Right lobe of liver (tissue), 6 donors: ENCODE results near the gene MINK1. TPM values are rescaled to one million over a fixed set of nuclear protein-coding genes. Genes with fewer than 3 reads are reported as not detected.

ENCODE experiments used
- ATAC-seq, 4 donors: fragments of 200-7000 bp; cut with Tn5 transposase; one replicate each; pipeline ENCODE4 v1.9.1; 2020; ENCODE audit warnings: mild to moderate bottlenecking in 4 of 4, moderate library complexity in 4 of 4
- DNase-seq, 3 donors: peaks; one replicate each; pipeline ENCODE4 v3.0.0-alpha.2; 2020
- H3K27ac ChIP-seq, 3 donors: fragments of 200-600 bp; one replicate each; pipeline ENCODE4 v1.8.0; 2022
- H3K27me3 ChIP-seq, 2 donors: fragments of 200-600 bp; one replicate each; pipeline ENCODE4 v1.8.0; 2022
- H3K36me3 ChIP-seq, 4 donors: fragments of 200-600 bp; sonication (generic) in 1 of 4; one replicate each; pipeline versions ENCODE4 v1.5.1 to v1.8.0; 2017 to 2022; ENCODE audit warnings: control low read depth in 1 of 4
- H3K4me1 ChIP-seq, 4 donors: fragments of 200-600 bp; sonication (generic) in 1 of 4; one replicate each; pipeline versions ENCODE4 v1.5.1 to v1.8.0; 2017 to 2022; ENCODE audit warnings: control low read depth in 1 of 4
- H3K4me3 ChIP-seq, 3 donors: fragments of 200-600 bp; one replicate each; pipeline ENCODE4 v1.8.0; 2022
- H3K9me3 ChIP-seq, 4 donors: fragments of 200-600 bp; sonication (generic) in 1 of 4; one replicate each; pipeline versions ENCODE4 v1.5.1 to v1.8.0; 2017 to 2022; ENCODE audit warnings: control low read depth in 1 of 4
- POLR2A ChIP-seq: fragments of 450-650 bp; IDR thresholded peaks from one replicate; pipeline ENCODE4 v1.6.1; 2017; ENCODE audit warnings: antibody characterized with exemption, mild to moderate bottlenecking
- WGBS: methylation state at CpG from one replicate; pipeline ENCODE4 v1.1.6; 2018; ENCODE audit warnings: low coverage, low lambda C conversion rate; ENCODE audit not compliant: insufficient coverage; ENCODE audit errors: missing lambda C conversion rate; 5-methylcytosine and 5-hydroxymethylcytosine counted together
- intact Hi-C, 2 donors: fragments of 100-400 bp; cut with DNase I; formaldehyde crosslinking; loops; one replicate each; pipeline versions ENCODE4 v1.11.2 to v1.14.1; 2022
- total RNA-seq, 6 experiments: library from RNA; depleted of rRNA in 2 of 6; stranded (reverse); fragments of >200 nt in 2 of 6; fragmentation: NEBNext Ultra II Directional in 3 of 6; extraction: Animal tissue kit (Norgen Biotek cat#: 25700) in 3 of 6; gene quantifications; one replicate each; pipeline versions ENCODE4 v1.1.0 to v1.2.4, GENCODE V29; 2016 to 2023
- TF ChIP-seq, protein P1 (sequence below), 4 donors: fragments of 200-600 bp in 3 of 4; fragments of 450-650 bp in 1 of 4; IDR thresholded peaks; one replicate each; pipeline versions ENCODE4 v1.5.1 to v1.8.0; 2016 to 2022; ENCODE audit warnings: antibody characterized with exemption in 4 of 4, mild to moderate bottlenecking in 2 of 4
- donor health status: DM: no; HTN: yes; CAD: no.
- donor health status: DM: no; HTN: no; CAD: no.
- donor health status: DM: no; HTN: no; CAD: no.
- donor health status: DM: no; HTN: yes; CAD: no.
- donor health status: DM: no; HTN: yes; CAD: no.

The MINK1 gene
- total RNA-seq, 6 experiments from 2014 or later = 20.3 to 42.5 (median 28.0) TPM

GRCh38 chr17:4891411-4892410 lies 58.6 kb downstream of the MINK1 start:
- Histone ChIP-seq H3K9me3 (no peaks in the 10 kb centered on the region), H3K36me3 (peaks cover 0 to 62% (median 17%) of the 10 kb centered on the region in 4 donors), H3K27ac (no peak overlapping the region), H3K27me3 (no peaks in the 10 kb centered on the region), H3K4me1 (no peaks in the 10 kb centered on the region), H3K4me3 (no peak overlapping the region)
- 85% methylated on average over 13 of the region's 42 CpGs for WGBS
- DNase-seq (peak; percentile 40 to 54 (median 49)), ATAC-seq (no peak)
- intact Hi-C loops = no loop called here
- TF ChIP-seq, protein P1, sequence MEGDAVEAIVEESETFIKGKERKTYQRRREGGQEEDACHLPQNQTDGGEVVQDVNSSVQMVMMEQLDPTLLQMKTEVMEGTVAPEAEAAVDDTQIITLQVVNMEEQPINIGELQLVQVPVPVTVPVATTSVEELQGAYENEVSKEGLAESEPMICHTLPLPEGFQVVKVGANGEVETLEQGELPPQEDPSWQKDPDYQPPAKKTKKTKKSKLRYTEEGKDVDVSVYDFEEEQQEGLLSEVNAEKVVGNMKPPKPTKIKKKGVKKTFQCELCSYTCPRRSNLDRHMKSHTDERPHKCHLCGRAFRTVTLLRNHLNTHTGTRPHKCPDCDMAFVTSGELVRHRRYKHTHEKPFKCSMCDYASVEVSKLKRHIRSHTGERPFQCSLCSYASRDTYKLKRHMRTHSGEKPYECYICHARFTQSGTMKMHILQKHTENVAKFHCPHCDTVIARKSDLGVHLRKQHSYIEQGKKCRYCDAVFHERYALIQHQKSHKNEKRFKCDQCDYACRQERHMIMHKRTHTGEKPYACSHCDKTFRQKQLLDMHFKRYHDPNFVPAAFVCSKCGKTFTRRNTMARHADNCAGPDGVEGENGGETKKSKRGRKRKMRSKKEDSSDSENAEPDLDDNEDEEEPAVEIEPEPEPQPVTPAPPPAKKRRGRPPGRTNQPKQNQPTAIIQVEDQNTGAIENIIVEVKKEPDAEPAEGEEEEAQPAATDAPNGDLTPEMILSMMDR (IDR thresholded peaks at IDR 0.05) = no peak
- TF ChIP-seq POLR2A = no peak

DNA sequence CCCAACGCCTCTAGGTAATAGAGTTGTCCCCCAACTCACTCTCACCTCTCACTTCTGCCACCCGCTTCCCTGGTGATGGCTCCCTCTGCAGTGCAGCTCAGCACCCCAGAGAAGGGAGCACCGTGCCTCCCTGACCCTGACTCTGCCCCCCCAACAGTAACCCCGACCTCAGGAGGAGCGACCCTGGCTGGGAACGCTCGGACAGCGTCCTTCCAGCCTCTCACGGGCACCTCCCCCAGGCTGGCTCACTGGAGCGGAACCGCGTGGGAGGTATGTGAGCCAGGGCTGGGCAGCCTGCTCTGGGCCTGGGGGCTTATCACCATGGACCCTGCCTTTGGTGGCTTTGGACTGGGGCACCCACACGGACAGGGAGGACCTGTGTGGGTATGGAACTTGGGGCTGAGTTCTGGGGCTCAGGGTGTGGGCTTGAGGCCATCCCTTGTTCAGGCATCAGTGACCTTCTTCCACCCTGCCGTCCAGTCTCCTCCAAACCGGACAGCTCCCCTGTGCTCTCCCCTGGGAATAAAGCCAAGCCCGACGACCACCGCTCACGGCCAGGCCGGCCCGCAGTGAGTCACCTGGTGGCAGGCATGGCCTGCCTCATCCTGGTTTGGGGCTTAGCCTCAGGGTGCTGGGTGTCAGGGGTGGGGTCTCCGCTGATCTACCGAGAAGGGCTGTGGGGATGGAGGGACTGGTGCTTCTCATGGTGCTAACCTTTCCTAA lies 59.5 kb downstream of the MINK1 start:
- H3K27me3 ChIP-seq = no peaks in the 10 kb centered on the region
- no peak for TF ChIP-seq POLR2A
- TF ChIP-seq, protein P1 (IDR thresholded peaks at IDR 0.05) = no peak
- H3K36me3 ChIP-seq = peaks cover 0 to 58% (median 14%) of the 10 kb centered on the region in 4 donors
- peak in 1 of 3 donors; percentile 48 for DNase-seq
- intact Hi-C loops = no loop called here
- H3K9me3 ChIP-seq = no peaks in the 10 kb centered on the region
- H3K4me3 ChIP-seq = no peak overlapping the region
- ATAC-seq = no peak
- H3K4me1 ChIP-seq = peaks cover 0 to 5% (median 0%) of the 10 kb centered on the region in 4 donors
- no peak overlapping the region for H3K27ac ChIP-seq
- 94% methylated on average over 3 of the region's 23 CpGs for whole genome bisulfite sequencing

- ATAC-seq (no peak), DNase-seq (no peak)
- no peaks in the 10 kb centered on the region for H3K27me3 ChIP-seq
- no peaks in the 10 kb centered on the region for H3K9me3 ChIP-seq
- no peak for TF ChIP-seq POLR2A
- TF ChIP-seq, protein P1 (IDR thresholded peaks at IDR 0.05) = no peak
- H3K36me3 ChIP-seq = peaks cover 0 to 52% (median 13%) of the 10 kb centered on the region in 4 donors
- peaks cover 0 to 9% (median 2%) of the 10 kb centered on the region in 4 donors for H3K4me1 ChIP-seq
- no peak overlapping the region for H3K27ac ChIP-seq
- WGBS = 83% methylated on average over 16 of the region's 18 CpGs
- H3K4me3 ChIP-seq = no peak overlapping the region
- intact Hi-C loops = no loop called here
Measured at GRCh38 chr17:4893272-4893671, 60.1 kb downstream of the MINK1 start.

DNA sequence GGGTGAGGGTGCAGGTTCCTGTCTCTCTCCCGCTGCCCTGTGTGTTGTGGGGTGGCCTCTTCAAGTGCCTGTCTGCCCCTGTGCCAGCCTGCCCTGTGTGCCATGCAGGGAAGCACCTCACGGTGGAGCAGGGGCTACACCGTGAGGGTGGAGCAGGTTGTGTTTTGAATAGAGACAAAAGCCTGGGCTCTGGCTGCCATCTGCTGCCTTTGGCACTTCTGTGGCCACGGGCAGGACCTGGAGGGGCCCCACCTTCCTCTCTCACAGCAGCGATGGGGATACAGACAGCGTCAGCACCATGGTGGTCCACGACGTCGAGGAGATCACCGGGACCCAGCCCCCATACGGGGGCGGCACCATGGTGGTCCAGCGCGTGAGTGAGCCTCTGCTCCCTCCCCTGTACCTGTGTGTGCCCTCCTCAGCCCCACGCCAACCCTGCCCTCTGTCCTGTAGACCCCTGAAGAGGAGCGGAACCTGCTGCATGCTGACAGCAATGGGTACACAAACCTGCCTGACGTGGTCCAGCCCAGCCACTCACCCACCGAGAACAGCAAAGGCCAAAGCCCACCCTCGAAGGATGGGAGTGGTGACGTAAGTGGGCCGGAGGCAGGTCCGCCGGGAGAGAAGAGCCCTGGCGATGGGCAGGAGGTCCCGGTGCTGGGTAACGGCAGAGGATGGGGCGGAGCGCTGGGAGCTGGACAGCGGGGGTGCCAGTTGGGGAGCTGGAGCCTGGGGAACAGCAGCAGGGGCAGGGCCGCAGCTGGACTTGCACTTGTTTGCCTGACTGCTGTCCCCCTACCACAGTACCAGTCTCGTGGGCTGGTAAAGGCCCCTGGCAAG lies 60.8 kb downstream of the MINK1 start:
- Histone ChIP-seq H3K27me3 (no peaks in the 10 kb centered on the region), H3K9me3 (no peaks in the 10 kb centered on the region), H3K4me3 (no peak overlapping the region), H3K36me3 (peaks cover 0 to 51% (median 13%) of the 10 kb centered on the region in 4 donors), H3K4me1 (peaks cover 0 to 16% (median 5%) of the 10 kb centered on the region in 4 donors), H3K27ac (no peak overlapping the region)
- DNase-seq = peak in 1 of 3 donors; percentile 51
- WGBS = 60% methylated on average over 4 of the region's 31 CpGs
- TF ChIP-seq POLR2A = no peak
- TF ChIP-seq, protein P1 (IDR thresholded peaks at IDR 0.05) = no peak
- intact Hi-C loops = no loop called here
- no peak for ATAC-seq
